ENCODE data around the gene PCDHGC4. TPM values are rescaled to one million over a fixed set of nuclear protein-coding genes. Genes with fewer than 3 reads are reported as not detected.

PCDHGC4 gene
- total RNA-seq, 2 experiments from 2014 or later = not detected

DNA sequence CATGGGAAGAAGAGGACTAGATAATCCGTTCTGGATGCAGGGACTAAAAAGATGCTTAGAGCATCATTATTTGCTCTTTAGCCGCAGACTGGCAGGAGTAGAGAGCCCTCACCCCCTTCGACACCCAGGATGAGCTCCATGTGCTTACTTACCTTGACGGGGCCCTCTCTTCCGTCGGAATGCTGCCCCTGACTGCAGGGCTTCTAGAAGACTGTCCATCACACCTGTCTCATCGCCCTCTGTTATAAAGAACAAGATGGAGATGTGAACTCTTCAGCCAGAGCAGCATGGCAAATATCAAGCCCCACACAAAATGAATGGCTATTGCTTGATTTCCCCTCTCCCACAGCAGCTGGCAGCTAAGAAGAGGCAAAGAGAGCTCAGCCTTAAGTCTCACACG lies 39.2 kb downstream of the PCDHGC4 start:
- CTCF ChIA-PET = interaction anchor here (0.7 to 5.7 kb wide), 22 partner anchors 10 to 203 kb away, joined by 3 to 64 read pairs (median 6); partner anchors contain the start of genes PCDHGA10, PCDHGA11, PCDHGA12 and PCDHGA3
- Mint-ChIP-seq H3K9me3 (ENCODE audit: insufficient read depth) (no peaks in the 10 kb centered on the region), H3K27ac (peak overlapping the region; percentile 24), H3K4me3 (no peak overlapping the region), H3K36me3 (ENCODE audit: low read depth) (peaks cover 95% of the 10 kb centered on the region), H3K4me1 (ENCODE audit: low read depth) (peaks cover 32% of the 10 kb centered on the region), H3K27me3 (ENCODE audit: low read depth) (no peaks in the 10 kb centered on the region)
- POLR2A ChIA-PET = no interaction called here
- no peak for ATAC-seq
- DNase-seq = no peak

DNA sequence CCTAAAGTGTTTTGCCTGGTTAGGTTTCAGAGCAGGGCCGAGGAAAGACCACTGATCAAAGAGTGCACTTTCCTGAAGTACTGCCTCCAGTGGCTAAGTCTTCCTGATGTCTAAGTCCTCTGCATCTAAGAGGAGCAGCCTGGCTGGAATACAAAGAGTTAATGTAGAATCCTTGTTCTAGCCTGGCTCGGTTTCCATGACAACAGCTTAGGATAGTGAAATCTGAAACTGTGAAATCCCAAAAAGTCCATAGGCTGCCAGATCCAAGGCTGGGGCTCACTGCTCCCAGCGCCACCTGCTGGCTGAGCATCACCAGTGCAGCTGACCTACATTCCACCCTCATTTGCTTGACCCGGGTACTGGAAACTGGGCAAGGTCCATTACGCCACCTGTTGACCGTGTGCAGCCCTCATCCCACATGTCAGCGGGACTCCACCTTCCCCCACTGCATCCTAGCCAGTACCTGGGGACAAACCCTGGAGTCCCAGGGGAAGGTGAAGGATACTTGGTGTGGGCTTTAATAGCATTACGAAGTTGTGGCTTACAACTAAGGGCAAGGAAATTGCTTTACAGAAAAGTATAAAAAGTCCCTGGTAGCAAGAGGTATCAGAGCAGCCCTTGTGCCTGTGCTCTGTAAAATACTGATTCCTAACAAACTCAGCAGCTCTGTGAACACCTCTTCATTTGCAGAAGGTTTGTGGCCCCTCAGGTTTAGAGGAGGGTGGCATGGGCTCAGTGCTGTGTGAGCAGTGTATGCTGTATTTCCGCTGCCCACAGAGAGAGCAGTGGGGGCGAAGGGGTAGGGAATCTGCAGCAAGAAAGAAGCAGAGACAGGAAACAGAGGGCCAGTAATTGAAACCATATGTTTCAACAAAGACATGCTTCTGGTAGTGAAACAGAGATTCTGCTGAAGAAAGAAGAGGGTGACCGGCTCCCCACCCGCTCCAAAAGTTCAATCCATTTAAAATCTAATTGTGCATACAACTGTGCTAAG lies 40.1 kb downstream of the PCDHGC4 start:
- Mint-ChIP-seq H3K36me3 (ENCODE audit: low read depth) (peaks cover 93% of the 10 kb centered on the region), H3K9me3 (ENCODE audit: insufficient read depth) (no peaks in the 10 kb centered on the region), H3K27ac (peak overlapping the region; percentile 75), H3K4me3 (no peak overlapping the region), H3K27me3 (ENCODE audit: low read depth) (no peaks in the 10 kb centered on the region), H3K4me1 (ENCODE audit: low read depth) (peaks cover 32% of the 10 kb centered on the region)
- DNase-seq = peak; percentile 58
- POLR2A ChIA-PET = no interaction called here
- CTCF ChIA-PET = interaction anchor here (1.0 to 5.7 kb wide), 18 partner anchors 10 to 204 kb away, joined by 3 to 64 read pairs (median 6); partner anchors contain the start of genes PCDHGA10, PCDHGA11, PCDHGA12 and PCDHGA3
- peak; percentile 75 for ATAC-seq

DNA sequence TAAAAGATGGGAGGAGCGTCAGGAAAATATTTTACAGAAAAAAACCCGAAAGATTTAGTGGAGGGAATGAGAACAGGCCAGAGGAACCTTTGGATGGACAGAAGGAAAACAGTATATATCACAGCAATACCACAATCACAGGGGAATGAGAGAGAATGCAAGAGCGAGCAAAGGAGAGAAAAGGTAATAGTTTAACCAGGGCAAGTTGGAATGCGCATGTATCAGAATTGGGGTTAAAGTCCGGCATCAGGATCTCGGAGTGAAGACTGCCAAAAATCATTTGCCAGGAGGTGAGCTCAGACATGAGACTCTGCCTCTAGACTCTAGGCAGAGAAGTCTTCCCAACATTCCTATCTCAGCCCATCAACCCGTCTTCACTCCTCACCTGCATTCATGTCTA lies 40.8 kb downstream of the PCDHGC4 start:
- Mint-ChIP-seq H3K27ac (peak overlapping the region; percentile 24), H3K27me3 (ENCODE audit: low read depth) (no peaks in the 10 kb centered on the region), H3K9me3 (ENCODE audit: insufficient read depth) (no peaks in the 10 kb centered on the region), H3K36me3 (ENCODE audit: low read depth) (peaks cover 85% of the 10 kb centered on the region), H3K4me1 (ENCODE audit: low read depth) (peaks cover 32% of the 10 kb centered on the region), H3K4me3 (no peak overlapping the region)
- DNase-seq (no peak), ATAC-seq (no peak)
- ChIA-PET POLR2A (no interaction called here), CTCF (interaction anchor here (0.6 to 5.7 kb wide), 12 partner anchors 9 to 112 kb away, joined by 3 to 64 read pairs (median 10); partner anchors contain the start of genes PCDHGA10, PCDHGA11 and PCDHGA12)

DNA sequence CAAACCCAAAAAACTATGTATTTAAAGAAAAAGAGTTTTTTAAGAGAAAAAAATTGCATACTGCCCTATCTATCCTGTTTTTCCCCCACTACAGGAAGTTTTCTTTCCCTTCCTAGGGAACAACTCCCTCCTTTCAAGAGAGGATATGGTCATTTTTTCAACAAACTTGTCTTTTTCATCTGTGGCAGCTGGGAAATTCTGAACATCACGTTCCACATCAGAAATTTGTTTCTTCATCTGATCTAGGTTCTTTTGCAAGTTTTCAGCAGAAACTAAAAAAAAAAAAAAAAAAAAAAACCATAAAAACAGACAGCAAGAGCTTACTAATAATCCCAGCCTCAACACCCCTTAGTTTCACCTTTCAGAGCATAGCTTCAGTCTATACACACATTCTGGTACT lies 42.6 kb downstream of the PCDHGC4 start:
- ChIA-PET CTCF (interaction anchor here (1.5 to 4.0 kb wide), 4 partner anchors 14 to 97 kb away, joined by 4 to 13 read pairs (median 6); partner anchors contain the start of gene PCDHGA12), POLR2A (no interaction called here)
- ATAC-seq = no peak
- H3K9me3 Mint-ChIP-seq (ENCODE audit: insufficient read depth) = no peaks in the 10 kb centered on the region
- no peaks in the 10 kb centered on the region for H3K27me3 Mint-ChIP-seq (ENCODE audit: low read depth)
- H3K4me3 Mint-ChIP-seq = no peak overlapping the region
- no peak overlapping the region for H3K27ac Mint-ChIP-seq
- no peak for DNase-seq
- H3K36me3 Mint-ChIP-seq (ENCODE audit: low read depth) = peaks cover 68% of the 10 kb centered on the region
- peaks cover 23% of the 10 kb centered on the region for H3K4me1 Mint-ChIP-seq (ENCODE audit: low read depth)

DNA sequence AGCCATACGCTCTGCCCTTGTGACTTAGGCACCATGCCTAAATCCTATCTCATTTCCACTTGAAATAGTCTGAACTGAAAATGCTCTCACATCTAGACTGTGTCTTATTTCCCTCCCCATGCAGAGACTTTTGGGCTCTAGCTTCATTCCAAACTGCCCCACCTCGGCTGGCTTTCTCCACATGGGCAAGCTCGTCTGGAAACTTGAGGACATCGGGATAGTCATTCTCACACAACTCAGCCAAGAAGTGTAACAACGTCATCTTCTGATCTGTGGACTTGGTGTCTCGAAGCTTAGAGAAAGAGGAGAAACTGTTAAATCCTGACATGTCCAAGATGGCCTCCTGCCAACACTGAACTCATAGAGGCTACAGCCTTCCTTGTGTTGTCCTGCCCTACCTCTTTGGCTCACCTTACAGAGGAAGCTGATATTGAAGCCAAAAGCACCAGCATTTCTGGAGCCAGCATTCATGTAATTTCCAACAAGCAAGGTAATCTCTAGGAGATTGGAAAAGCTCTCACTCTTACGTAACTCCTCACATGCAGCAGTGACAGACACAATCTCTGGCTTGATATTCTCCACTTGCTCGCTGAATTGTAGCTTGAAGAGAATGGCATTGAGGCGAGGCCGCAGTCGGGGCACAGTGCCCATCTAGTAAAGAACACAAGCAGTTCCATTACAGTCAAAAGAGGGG lies 43.6 kb downstream of the PCDHGC4 start:
- peaks cover 58% of the 10 kb centered on the region for H3K36me3 Mint-ChIP-seq (ENCODE audit: low read depth)
- no peak for ATAC-seq
- ChIA-PET CTCF (interaction anchor here (1.5 to 4.0 kb wide), 4 partner anchors 15 to 39 kb away, joined by 5 to 13 read pairs (median 6); no protein-coding TSS in a partner anchor), POLR2A (no interaction called here)
- no peaks in the 10 kb centered on the region for H3K27me3 Mint-ChIP-seq (ENCODE audit: low read depth)
- H3K4me3 Mint-ChIP-seq = no peak overlapping the region
- DNase-seq = no peak
- peak overlapping the region; percentile 54 for H3K27ac Mint-ChIP-seq
- H3K9me3 Mint-ChIP-seq (ENCODE audit: insufficient read depth) = no peaks in the 10 kb centered on the region
- peaks cover 13% of the 10 kb centered on the region for H3K4me1 Mint-ChIP-seq (ENCODE audit: low read depth)

DNA sequence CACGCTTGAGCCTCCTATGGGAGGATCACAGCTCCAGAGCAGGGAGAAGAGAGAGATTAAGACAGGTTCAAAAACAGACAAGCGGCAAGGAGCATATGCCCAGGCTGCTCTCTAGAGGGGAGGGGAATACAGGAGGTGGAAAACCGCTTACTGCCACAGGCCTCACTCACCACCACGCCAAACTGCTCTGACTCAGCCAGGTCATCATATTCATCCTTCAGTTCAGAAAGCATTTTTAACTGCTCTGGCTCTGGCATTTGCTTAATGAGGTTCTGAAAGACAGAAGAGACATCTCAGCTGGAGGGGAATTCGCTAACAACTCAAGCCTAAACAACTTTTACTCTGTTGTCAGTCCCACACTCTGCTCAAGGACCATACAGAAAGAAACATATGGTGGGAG lies 44.2 kb downstream of the PCDHGC4 start:
- no peak overlapping the region for H3K27ac Mint-ChIP-seq
- CTCF ChIA-PET = interaction anchor here (1.5 to 4.0 kb wide), 4 partner anchors 16 to 38 kb away, joined by 5 to 13 read pairs (median 6); no protein-coding TSS in a partner anchor

DNA sequence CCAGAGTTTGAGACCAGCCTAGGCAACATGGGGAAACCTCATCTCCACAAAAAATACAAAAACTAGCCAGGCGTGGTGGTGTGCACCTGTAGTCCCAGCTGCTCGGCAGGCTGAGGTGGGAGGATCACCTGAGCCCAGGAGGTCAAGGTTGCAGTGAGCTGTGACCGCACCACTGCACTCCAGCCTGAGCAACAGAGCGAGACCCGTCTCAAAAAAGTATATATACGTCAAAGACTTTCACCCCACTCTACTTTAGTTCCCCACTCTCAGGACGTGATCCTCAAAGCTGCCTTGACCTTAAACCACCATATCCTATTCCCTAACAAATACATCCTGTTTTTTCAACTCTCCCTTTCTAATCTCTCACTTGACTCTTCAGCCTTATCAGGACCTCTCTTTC lies 45.0 kb downstream of the PCDHGC4 start:
- Mint-ChIP-seq H3K9me3 (ENCODE audit: insufficient read depth) (no peaks in the 10 kb centered on the region), H3K27ac (no peak overlapping the region), H3K36me3 (ENCODE audit: low read depth) (peaks cover 54% of the 10 kb centered on the region), H3K27me3 (ENCODE audit: low read depth) (no peaks in the 10 kb centered on the region), H3K4me3 (no peak overlapping the region), H3K4me1 (ENCODE audit: low read depth) (peaks cover 10% of the 10 kb centered on the region)
- ATAC-seq (no peak), DNase-seq (no peak)
- POLR2A ChIA-PET = no interaction called here
- CTCF ChIA-PET = interaction anchor here (4.0 kb wide), 1 partner anchor 17 kb away, joined by 13 read pairs; no protein-coding TSS in a partner anchor

More for the DNA sequence above, 44.2 kb downstream of the PCDHGC4 start:
- POLR2A ChIA-PET = no interaction called here
- ATAC-seq (no peak), DNase-seq (no peak)
- H3K27me3 Mint-ChIP-seq (ENCODE audit: low read depth) = no peaks in the 10 kb centered on the region
- H3K36me3 Mint-ChIP-seq (ENCODE audit: low read depth) = peaks cover 54% of the 10 kb centered on the region
- H3K9me3 Mint-ChIP-seq (ENCODE audit: insufficient read depth) = no peaks in the 10 kb centered on the region
- peaks cover 13% of the 10 kb centered on the region for H3K4me1 Mint-ChIP-seq (ENCODE audit: low read depth)
- no peak overlapping the region for H3K4me3 Mint-ChIP-seq

DNA sequence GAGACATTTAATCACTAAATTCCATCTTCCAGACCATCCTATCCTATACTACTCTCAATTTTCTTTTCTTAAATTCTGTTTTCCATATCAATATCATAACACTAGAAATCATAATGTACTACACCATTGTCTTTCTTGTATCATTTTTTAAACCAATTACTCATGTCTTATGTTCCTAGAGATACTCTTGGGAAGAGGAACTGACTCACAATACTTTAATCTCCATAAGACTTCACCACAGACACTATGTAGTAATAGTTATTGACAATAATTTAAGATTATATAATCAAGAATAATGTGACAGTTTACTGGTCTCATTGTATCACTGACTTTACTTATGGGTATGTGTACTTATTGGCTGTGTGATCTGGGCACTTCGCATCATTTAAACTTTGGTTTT lies 47.9 kb downstream of the PCDHGC4 start:
- H3K27me3 Mint-ChIP-seq (ENCODE audit: low read depth) = no peaks in the 10 kb centered on the region
- H3K4me3 Mint-ChIP-seq = no peak overlapping the region
- DNase-seq = no peak
- CTCF ChIA-PET = interaction anchor here (0.9 to 4.4 kb wide), 4 partner anchors 9 to 31 kb away, joined by 3 to 42 read pairs (median 8); no protein-coding TSS in a partner anchor
- H3K27ac Mint-ChIP-seq = no peak overlapping the region
- ATAC-seq = no peak
- H3K4me1 Mint-ChIP-seq (ENCODE audit: low read depth) = no peaks in the 10 kb centered on the region
- H3K36me3 Mint-ChIP-seq (ENCODE audit: low read depth) = peaks cover 50% of the 10 kb centered on the region
- H3K9me3 Mint-ChIP-seq (ENCODE audit: insufficient read depth) = no peaks in the 10 kb centered on the region
- POLR2A ChIA-PET = no interaction called here

DNA sequence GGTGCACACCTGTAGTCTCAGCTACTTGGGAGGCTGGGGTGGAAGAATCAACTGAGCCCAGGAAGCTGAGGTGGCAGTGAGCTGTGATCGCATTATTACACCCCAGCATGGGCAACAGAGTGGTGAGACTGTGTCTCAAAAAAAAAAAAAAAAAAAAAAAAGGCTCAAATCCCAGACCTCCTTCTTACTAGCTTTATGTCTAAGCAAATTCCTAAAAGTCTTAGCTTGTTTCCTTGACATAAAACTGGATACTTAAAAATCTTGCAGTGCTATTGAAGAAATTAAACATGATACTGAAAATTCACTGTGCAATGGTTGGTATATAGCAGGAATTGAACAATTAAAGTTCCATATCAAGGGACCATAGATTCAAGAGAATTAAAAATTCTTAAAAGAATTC lies 49.1 kb downstream of the PCDHGC4 start:
- H3K27me3 Mint-ChIP-seq (ENCODE audit: low read depth) = no peaks in the 10 kb centered on the region
- ATAC-seq (no peak), DNase-seq (no peak)
- POLR2A ChIA-PET = no interaction called here
- no peak overlapping the region for H3K4me3 Mint-ChIP-seq
- H3K36me3 Mint-ChIP-seq (ENCODE audit: low read depth) = peaks cover 45% of the 10 kb centered on the region
- H3K9me3 Mint-ChIP-seq (ENCODE audit: insufficient read depth) = no peaks in the 10 kb centered on the region
- no peak overlapping the region for H3K27ac Mint-ChIP-seq
- CTCF ChIA-PET = interaction anchor here (0.7 to 4.4 kb wide), 3 partner anchors 10 to 30 kb away, joined by 3 to 42 read pairs (median 14); no protein-coding TSS in a partner anchor
- no peaks in the 10 kb centered on the region for H3K4me1 Mint-ChIP-seq (ENCODE audit: low read depth)

DNA sequence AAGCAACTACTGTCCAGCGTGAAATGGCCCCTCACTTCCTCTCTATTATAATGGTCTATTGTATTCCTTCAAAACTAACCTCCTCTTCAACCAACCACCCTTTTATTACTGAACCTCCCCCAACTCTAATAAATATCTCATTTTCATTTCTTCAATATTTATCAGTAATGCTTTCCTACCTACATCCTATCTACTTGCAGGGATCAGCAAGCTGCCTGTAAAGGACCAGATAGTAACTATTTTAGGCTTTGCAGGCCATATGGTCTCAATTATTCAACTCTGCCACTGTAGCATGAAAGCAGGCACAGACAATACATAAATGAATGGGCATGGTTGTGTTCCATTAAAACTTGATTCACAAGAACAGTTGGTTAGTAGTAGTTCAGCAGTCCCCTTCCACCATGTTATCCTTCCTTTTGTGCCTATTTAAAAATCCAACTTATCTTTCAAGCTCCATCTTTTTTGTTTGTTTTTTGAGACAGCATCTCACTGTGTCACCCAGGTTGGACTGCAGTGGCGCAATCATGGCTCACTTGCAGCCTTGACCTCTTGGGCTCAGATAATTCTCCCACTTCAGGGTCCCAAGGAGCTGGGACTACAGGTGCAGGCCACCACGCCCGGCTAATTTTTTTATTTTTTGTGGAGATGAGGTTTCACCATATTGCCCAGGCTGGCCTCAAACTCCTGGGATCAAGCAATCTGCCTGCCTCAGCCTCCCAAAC lies 49.8 kb downstream of the PCDHGC4 start:
- ATAC-seq (no peak), DNase-seq (no peak)
- Mint-ChIP-seq H3K36me3 (ENCODE audit: low read depth) (peaks cover 43% of the 10 kb centered on the region), H3K4me3 (no peak overlapping the region), H3K9me3 (ENCODE audit: insufficient read depth) (no peaks in the 10 kb centered on the region), H3K27me3 (ENCODE audit: low read depth) (no peaks in the 10 kb centered on the region), H3K4me1 (ENCODE audit: low read depth) (no peaks in the 10 kb centered on the region), H3K27ac (no peak overlapping the region)
- POLR2A ChIA-PET = no interaction called here
- CTCF ChIA-PET = interaction anchor here (0.9 to 4.4 kb wide), 5 partner anchors 10 to 121 kb away, joined by 3 to 42 read pairs (median 4); no protein-coding TSS in a partner anchor
